ENCODE measurements around the gene SLC12A9.

DNA sequence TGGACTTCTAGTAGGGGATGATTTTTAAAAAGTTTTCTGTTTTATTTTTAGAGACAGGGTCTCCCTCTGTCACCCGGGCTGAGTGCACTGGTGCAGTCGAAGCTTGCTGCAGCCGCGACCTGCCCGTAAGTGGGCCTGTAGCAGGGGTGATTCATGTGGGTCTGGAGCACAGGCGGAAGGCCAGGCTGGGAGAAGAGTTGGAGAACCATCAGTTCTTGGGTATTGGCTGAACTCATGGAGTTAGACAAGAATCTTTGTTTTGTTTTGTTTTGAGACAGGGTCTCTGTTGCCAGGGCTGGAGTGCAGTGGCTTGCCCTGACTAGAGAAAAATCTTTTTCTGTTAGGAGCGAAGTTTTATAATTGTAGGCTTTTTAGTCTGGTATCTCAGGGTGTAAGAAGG lies 28.1 kb downstream of the SLC12A9 start:
- TF ChIP-seq, protein P1, sequence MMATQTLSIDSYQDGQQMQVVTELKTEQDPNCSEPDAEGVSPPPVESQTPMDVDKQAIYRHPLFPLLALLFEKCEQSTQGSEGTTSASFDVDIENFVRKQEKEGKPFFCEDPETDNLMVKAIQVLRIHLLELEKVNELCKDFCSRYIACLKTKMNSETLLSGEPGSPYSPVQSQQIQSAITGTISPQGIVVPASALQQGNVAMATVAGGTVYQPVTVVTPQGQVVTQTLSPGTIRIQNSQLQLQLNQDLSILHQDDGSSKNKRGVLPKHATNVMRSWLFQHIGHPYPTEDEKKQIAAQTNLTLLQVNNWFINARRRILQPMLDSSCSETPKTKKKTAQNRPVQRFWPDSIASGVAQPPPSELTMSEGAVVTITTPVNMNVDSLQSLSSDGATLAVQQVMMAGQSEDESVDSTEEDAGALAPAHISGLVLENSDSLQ (IDR thresholded peaks at IDR 0.05): no peak
- TF ChIP-seq ELF4 (IDR thresholded peaks at IDR 0.05): no peak
